Activated T-cell treated with anti-CD3 and anti-CD28 coated beads, Interleukin-2, amount 50 U/mL, for 72 hours (primary cell): ENCODE results near the gene ARID3B. TPM values are rescaled to one million over a fixed set of nuclear protein-coding genes. Genes with fewer than 3 reads are reported as not detected.
A peak's percentile ranks its signal among the peaks of the same experiment; 100 is the strongest.
"Not testable (repeated sequence)": the region's sequence is repeated elsewhere in the genome, so short reads cannot be mapped to it uniquely, and the experiment has no call there.

Experiments
- ATAC-seq, 2 donors: fragments of 150-1000 bp; cut with Tn5 transposase; replicated peaks in 1 of 2; 2 replicates each; pipeline ENCODE4 v1.10.0; 2021; ENCODE audit warnings: moderate library complexity in 2 of 2, mild to moderate bottlenecking in 1 of 2
- DNase-seq, 2 donors: peaks; one replicate each; pipeline ENCODE4 v3.0.0; 2021 to 2022; ENCODE audit warnings: mixed read lengths in 1 of 2
- H3K27ac Mint-ChIP-seq: one replicate; pipeline ENCODE4 v1.8.0; 2022; ENCODE audit warnings: mild to moderate bottlenecking, moderate library complexity, mixed read lengths
- H3K27me3 Mint-ChIP-seq: one replicate; pipeline ENCODE4 v1.8.0; 2022; ENCODE audit warnings: low read depth, mixed read lengths
- H3K36me3 Mint-ChIP-seq, 2 donors: one replicate each; pipeline ENCODE4 v1.8.0; 2022; ENCODE audit warnings: mixed read lengths in 2 of 2, mild to moderate bottlenecking in 1 of 2; ENCODE audit not compliant: insufficient read depth in 2 of 2
- H3K4me1 Mint-ChIP-seq: one replicate; pipeline ENCODE4 v1.8.0; 2022; ENCODE audit warnings: low read depth, mixed read lengths
- H3K4me3 Mint-ChIP-seq, 2 donors: one replicate each; pipeline ENCODE4 v1.8.0; 2022; ENCODE audit warnings: mild to moderate bottlenecking in 2 of 2, mixed read lengths in 2 of 2, moderate library complexity in 2 of 2
- H3K9me3 Mint-ChIP-seq, 2 donors: one replicate each; pipeline ENCODE4 v1.8.0; 2022; ENCODE audit warnings: mixed read lengths in 2 of 2
- total RNA-seq, 2 donors: library from RNA; stranded (reverse); gene quantifications; one replicate each; pipeline ENCODE4 v1.2.3, GENCODE V29; 2022

Gene ARID3B
- 10 to 100 TPM; 47.6 to 53.8 TPM for total RNA-seq

- Mint-ChIP-seq H3K4me1 (peaks cover 48% of the 10 kb centered on the region), H3K36me3 (peaks cover 11 to 23% of the 10 kb centered on the region in 2 donors), H3K27ac (peak within 1 kb of the TSS; percentile 97), H3K27me3 (no peaks in the 10 kb centered on the region), H3K4me3 (peak within 1 kb of the TSS; percentile 98 to 100), H3K9me3 (no peaks in the 10 kb centered on the region)
- DNase-seq (peak; percentile 93 to 96), ATAC-seq (peak; percentile 88)
These were observed at the start of gene ARID3B for GRCh38 chr15:74540761-74541493. ARID3B (plus strand) TSS chr15:74541220; CDS start chr15:74543937, 2,717 bp downstream.

- H3K36me3 Mint-ChIP-seq, result peaks cover 0 to 2% of the 10 kb centered on the region in 2 donors
- H3K4me3 Mint-ChIP-seq, result no peak overlapping the region
- no peaks in the 10 kb centered on the region for H3K4me1 Mint-ChIP-seq
- H3K27me3 Mint-ChIP-seq, result no peaks in the 10 kb centered on the region
- no peak for ATAC-seq
- no peak overlapping the region for H3K27ac Mint-ChIP-seq
- H3K9me3 Mint-ChIP-seq, result no peaks in the 10 kb centered on the region
- no peak for DNase-seq
These were observed 44.4 kb upstream of the ARID3B start for GRCh38 chr15:74496648-74497047.

- Mint-ChIP-seq H3K27ac (no peak overlapping the region), H3K4me1 (no peaks in the 10 kb centered on the region), H3K9me3 (no peaks in the 10 kb centered on the region), H3K4me3 (no peak overlapping the region), H3K27me3 (no peaks in the 10 kb centered on the region), H3K36me3 (peaks cover 2 to 4% of the 10 kb centered on the region in 2 donors)
- ATAC-seq, result no peak
- no peak for DNase-seq
These were observed 43.4 kb upstream of the ARID3B start for GRCh38 chr15:74497584-74497983.

- H3K27ac Mint-ChIP-seq, result no peak overlapping the region
- no peak overlapping the region for H3K4me3 Mint-ChIP-seq
- peaks cover 8 to 12% of the 10 kb centered on the region in 2 donors for H3K36me3 Mint-ChIP-seq
- H3K4me1 Mint-ChIP-seq, result no peaks in the 10 kb centered on the region
- no peak for ATAC-seq
- H3K9me3 Mint-ChIP-seq, result no peaks in the 10 kb centered on the region
- no peak for DNase-seq
- H3K27me3 Mint-ChIP-seq, result no peaks in the 10 kb centered on the region
These were observed 41.7 kb upstream of the ARID3B start for GRCh38 chr15:74499366-74499765.

- no peak overlapping the region for H3K27ac Mint-ChIP-seq
These were observed 40.6 kb upstream of the ARID3B start for GRCh38 chr15:74500401-74500800.

GRCh38 chr15:74502301-74502700 is 38.7 kb upstream of the ARID3B start:
- DNase-seq, result no peak
- H3K27me3 Mint-ChIP-seq, result no peaks in the 10 kb centered on the region
- H3K4me3 Mint-ChIP-seq, result no peak overlapping the region
- no peak for ATAC-seq
- H3K36me3 Mint-ChIP-seq, result peaks cover 8 to 12% of the 10 kb centered on the region in 2 donors
- no peaks in the 10 kb centered on the region for H3K9me3 Mint-ChIP-seq
- no peak overlapping the region for H3K27ac Mint-ChIP-seq
- H3K4me1 Mint-ChIP-seq, result no peaks in the 10 kb centered on the region

More at GRCh38 chr15:74500401-74500800, 40.6 kb upstream of the ARID3B start:
- Mint-ChIP-seq H3K36me3 (peaks cover 8 to 12% of the 10 kb centered on the region in 2 donors), H3K4me3 (no peak overlapping the region), H3K4me1 (no peaks in the 10 kb centered on the region), H3K27me3 (no peaks in the 10 kb centered on the region), H3K9me3 (no peaks in the 10 kb centered on the region)
- DNase-seq (no peak), ATAC-seq (no peak)

- Mint-ChIP-seq H3K4me1 (no peaks in the 10 kb centered on the region), H3K4me3 (no peak overlapping the region), H3K27me3 (no peaks in the 10 kb centered on the region), H3K9me3 (no peaks in the 10 kb centered on the region), H3K36me3 (peaks cover 8 to 12% of the 10 kb centered on the region in 2 donors), H3K27ac (no peak overlapping the region)
- no peak for DNase-seq
- ATAC-seq, result no peak
These were observed 36.6 kb upstream of the ARID3B start for GRCh38 chr15:74504418-74504817.

GRCh38 chr15:74504836-74505235 is 36.2 kb upstream of the ARID3B start:
- no peaks in the 10 kb centered on the region for H3K4me1 Mint-ChIP-seq
- H3K9me3 Mint-ChIP-seq, result no peaks in the 10 kb centered on the region
- H3K4me3 Mint-ChIP-seq, result no peak overlapping the region
- no peak overlapping the region for H3K27ac Mint-ChIP-seq
- H3K36me3 Mint-ChIP-seq, result peaks cover 8 to 12% of the 10 kb centered on the region in 2 donors
- ATAC-seq (no peak), DNase-seq (no peak)
- H3K27me3 Mint-ChIP-seq, result no peaks in the 10 kb centered on the region

- H3K27me3 Mint-ChIP-seq, result no peaks in the 10 kb centered on the region
- H3K9me3 Mint-ChIP-seq, result no peaks in the 10 kb centered on the region
These were observed 35.0 kb upstream of the ARID3B start for GRCh38 chr15:74505837-74506514.

GRCh38 chr15:74506515-74506840 is 34.5 kb upstream of the ARID3B start:
- Mint-ChIP-seq H3K9me3 (no peaks in the 10 kb centered on the region), H3K27ac (no peak overlapping the region), H3K27me3 (no peaks in the 10 kb centered on the region), H3K4me3 (no peak overlapping the region), H3K4me1 (peaks cover 6% of the 10 kb centered on the region), H3K36me3 (peaks cover 8 to 12% of the 10 kb centered on the region in 2 donors)
- DNase-seq (no peak), ATAC-seq (no peak)

More at GRCh38 chr15:74505837-74506514, 35.0 kb upstream of the ARID3B start:
- Mint-ChIP-seq H3K27ac (no peak overlapping the region), H3K36me3 (peaks cover 8 to 12% of the 10 kb centered on the region in 2 donors), H3K4me3 (no peak overlapping the region), H3K4me1 (peaks cover under 1% of the 10 kb centered on the region)
- ATAC-seq (no peak), DNase-seq (no peak)

GRCh38 chr15:74511583-74511982 is 29.4 kb upstream of the ARID3B start:
- Mint-ChIP-seq H3K4me3 (no peak overlapping the region), H3K4me1 (peaks cover 16% of the 10 kb centered on the region), H3K9me3 (no peaks in the 10 kb centered on the region), H3K36me3 (no peaks in the 10 kb centered on the region), H3K27me3 (no peaks in the 10 kb centered on the region), H3K27ac (peak overlapping the region; percentile 63)
- DNase-seq (no peak), ATAC-seq (no peak)

- H3K9me3 Mint-ChIP-seq, H3K27ac Mint-ChIP-seq, H3K36me3 Mint-ChIP-seq, DNase-seq, H3K27me3 Mint-ChIP-seq, ATAC-seq, H3K4me3 Mint-ChIP-seq: not testable (repeated sequence)
- H3K4me1 Mint-ChIP-seq, result peaks cover 23% of the 10 kb centered on the region
These were observed 27.0 kb upstream of the ARID3B start for GRCh38 chr15:74514059-74514458.

- H3K4me1 Mint-ChIP-seq, result peaks cover 12% of the 10 kb centered on the region
- no peaks in the 10 kb centered on the region for H3K9me3 Mint-ChIP-seq
- H3K27me3 Mint-ChIP-seq, result no peaks in the 10 kb centered on the region
- no peak overlapping the region for H3K4me3 Mint-ChIP-seq
- no peak for DNase-seq
- H3K36me3 Mint-ChIP-seq, result no peaks in the 10 kb centered on the region
- ATAC-seq, result no peak
- no peak overlapping the region for H3K27ac Mint-ChIP-seq
These were observed 23.9 kb upstream of the ARID3B start for GRCh38 chr15:74517096-74517495.
